Measurements from ENCODE around the gene SFSWAP.
"Not testable (repeated sequence)": the region's sequence is repeated elsewhere in the genome, so short reads cannot be mapped to it uniquely, and the experiment has no call there.

The SFSWAP gene

GRCh38 chr12:131710464-131711457 lies at the start of gene SFSWAP:
Gene SFSWAP, plus strand, starts transcription at chr12:131711090. Its CDS starts 140 bp downstream, at chr12:131711230.
- DNase-seq: peak; percentile 61 to 67 (median 64)

GRCh38 chr12:131661170-131661985 lies 49.5 kb upstream of the SFSWAP start:
- DNase-seq: not testable (repeated sequence)

GRCh38 chr12:131661986-131662288 lies 49.0 kb upstream of the SFSWAP start:
- not testable (repeated sequence) for DNase-seq

GRCh38 chr12:131662346-131662745 lies 48.5 kb upstream of the SFSWAP start:
- DNase-seq: not testable (repeated sequence)

- DNase-seq: not testable (repeated sequence)
Observed at GRCh38 chr12:131665666-131666065, 45.2 kb upstream of the SFSWAP start.

- DNase-seq: not testable (repeated sequence)
Observed at GRCh38 chr12:131666486-131666885, 44.4 kb upstream of the SFSWAP start.

GRCh38 chr12:131666978-131667601 lies 43.8 kb upstream of the SFSWAP start:
- not testable (repeated sequence) for DNase-seq

GRCh38 chr12:131671276-131671675 lies 39.6 kb upstream of the SFSWAP start:
- DNase-seq: no peak

- no peak for DNase-seq
Observed at GRCh38 chr12:131671871-131672270, 39.0 kb upstream of the SFSWAP start.

GRCh38 chr12:131672311-131672940 lies 38.5 kb upstream of the SFSWAP start:
- no peak for DNase-seq

GRCh38 chr12:131672941-131673887 lies 37.7 kb upstream of the SFSWAP start:
- DNase-seq: no peak

- DNase-seq: no peak
Observed at GRCh38 chr12:131673888-131674257, 37.0 kb upstream of the SFSWAP start.

- no peak for DNase-seq
Observed at GRCh38 chr12:131674373-131674772, 36.5 kb upstream of the SFSWAP start.

- DNase-seq: no peak
Observed at GRCh38 chr12:131675126-131676080, 35.5 kb upstream of the SFSWAP start.

- DNase-seq: no peak
Observed at GRCh38 chr12:131676544-131676943, 34.3 kb upstream of the SFSWAP start.

GRCh38 chr12:131677067-131677466 lies 33.8 kb upstream of the SFSWAP start:
- not testable (repeated sequence) for DNase-seq

- DNase-seq: no peak
Observed at GRCh38 chr12:131677699-131678098, 33.2 kb upstream of the SFSWAP start.

- not testable (repeated sequence) for DNase-seq
Observed at GRCh38 chr12:131678389-131679181, 32.3 kb upstream of the SFSWAP start.

GRCh38 chr12:131679186-131679585 lies 31.7 kb upstream of the SFSWAP start:
- not testable (repeated sequence) for DNase-seq

Data from activated CD4-positive, CD25-positive, alpha-beta regulatory T cell (primary cell).